Left forelimb (tissue), 1 donor: ENCODE data around the gene HGF.

Experiments used
- DNase-seq: peaks from one replicate; pipeline ENCODE4 v3.0.0-alpha.2; 2018; ENCODE audit warnings: low spot score

Gene HGF

GRCh38 chr7:81719865-81720264, 50.0 kb downstream of the HGF start:
- no peak for DNase-seq

- no peak for DNase-seq
Measured at GRCh38 chr7:81715984-81716588, 53.8 kb downstream of the HGF start.

GRCh38 chr7:81714306-81714705, 55.5 kb downstream of the HGF start:
- DNase-seq, result no peak

GRCh38 chr7:81710751-81711150, 59.1 kb downstream of the HGF start:
- DNase-seq, result no peak

- DNase-seq, result no peak
Measured at GRCh38 chr7:81709836-81710235, 60.0 kb downstream of the HGF start.

GRCh38 chr7:81707966-81708365, 61.9 kb downstream of the HGF start:
- DNase-seq, result no peak

GRCh38 chr7:81707196-81707595, 62.7 kb downstream of the HGF start:
- DNase-seq, result no peak

GRCh38 chr7:81705206-81705605, 64.6 kb downstream of the HGF start:
- no peak for DNase-seq

GRCh38 chr7:81704595-81704994, 65.3 kb downstream of the HGF start:
- no peak for DNase-seq

- no peak for DNase-seq
Measured at GRCh38 chr7:81698965-81699364, 70.9 kb downstream of the HGF start.

GRCh38 chr7:81694711-81695110, 75.1 kb downstream of the HGF start:
- DNase-seq, result no peak

GRCh38 chr7:81693894-81694293, 76.0 kb downstream of the HGF start:
- no peak for DNase-seq

- no peak for DNase-seq
Measured at GRCh38 chr7:81693080-81693479, 76.8 kb downstream of the HGF start.

GRCh38 chr7:81692146-81692905, 77.5 kb downstream of the HGF start:
- no peak for DNase-seq

- DNase-seq, result no peak
Measured at GRCh38 chr7:81691199-81691821, 78.5 kb downstream of the HGF start.

- no peak for DNase-seq
Measured at GRCh38 chr7:81690688-81691087, 79.2 kb downstream of the HGF start.

GRCh38 chr7:81690251-81690650, 79.6 kb downstream of the HGF start:
- DNase-seq, result no peak

GRCh38 chr7:81688622-81689411, 81.0 kb downstream of the HGF start:
- DNase-seq, result no peak

- DNase-seq, result no peak
Measured at GRCh38 chr7:81687062-81687461, 82.8 kb downstream of the HGF start.

GRCh38 chr7:81685270-81685868, 84.5 kb downstream of the HGF start:
- DNase-seq, result no peak

- peak; percentile 76 for DNase-seq
Measured at GRCh38 chr7:81684514-81685269, 85.2 kb downstream of the HGF start.
